ENCODE results near the gene SPEF2.
"Not testable (repeated sequence)": the region's sequence is repeated elsewhere in the genome, so short reads cannot be mapped to it uniquely, and the experiment has no call there.

The SPEF2 gene

DNA sequence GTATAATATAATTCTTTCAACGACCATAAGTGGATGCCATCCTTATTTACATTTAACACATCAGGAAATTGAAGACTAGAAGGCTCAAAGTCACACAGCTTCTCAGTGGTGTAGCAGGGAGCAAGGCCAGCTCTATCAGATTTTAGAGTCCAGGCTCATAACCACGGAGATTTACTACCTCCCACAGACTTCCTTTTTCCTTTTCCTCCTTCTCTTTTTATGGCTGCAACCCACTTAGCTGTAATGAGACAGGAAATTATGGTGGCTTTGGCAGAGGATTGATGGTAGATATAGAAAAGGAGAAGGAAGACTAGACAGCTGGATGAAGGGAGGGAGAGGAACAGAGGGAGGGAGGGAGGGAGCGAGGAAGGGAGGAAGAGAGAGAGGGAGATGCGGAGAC is 47.4 kb downstream of the SPEF2 start:
- Histone ChIP-seq H3K4me1 (ENCODE audit: control insufficient read depth, insufficient read depth, low read length) (no peaks in the 10 kb centered on the region), H3K4me3 (ENCODE audit: low read depth, low read length) (no peak overlapping the region), H3K9me3 (ENCODE audit: control insufficient read depth, insufficient read depth, low read depth, low read length) (no peaks in the 10 kb centered on the region; the same call in 1 of the 2 replicates), H3K27ac (ENCODE audit: extremely low read depth, low read depth, low read length) (no peak overlapping the region), H3K36me3 (ENCODE audit: control insufficient read depth in 2 of 2, insufficient read depth in 1 of 2, low read length in 2 of 2) (0 out of 3 replicates have a peak, but pooled peaks cover 0 to under 1% of the 10 kb centered on the region in 2 experiments)
- peak; percentile 45; the same call in 1 of the 2 replicates for TF ChIP-seq EGR2 (tag by site-specific recombination; IDR thresholded peaks at IDR 0.05; ENCODE audit: low read depth)
- TF ChIP-seq, protein P1, sequence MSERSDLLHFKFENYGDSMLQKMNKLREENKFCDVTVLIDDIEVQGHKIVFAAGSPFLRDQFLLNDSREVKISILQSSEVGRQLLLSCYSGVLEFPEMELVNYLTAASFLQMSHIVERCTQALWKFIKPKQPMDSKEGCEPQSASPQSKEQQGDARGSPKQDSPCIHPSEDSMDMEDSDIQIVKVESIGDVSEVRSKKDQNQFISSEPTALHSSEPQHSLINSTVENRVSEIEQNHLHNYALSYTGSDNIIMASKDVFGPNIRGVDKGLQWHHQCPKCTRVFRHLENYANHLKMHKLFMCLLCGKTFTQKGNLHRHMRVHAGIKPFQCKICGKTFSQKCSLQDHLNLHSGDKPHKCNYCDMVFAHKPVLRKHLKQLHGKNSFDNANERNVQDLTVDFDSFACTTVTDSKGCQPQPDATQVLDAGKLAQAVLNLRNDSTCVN (tag by site-specific recombination; optimal IDR thresholded peaks at IDR 0.05): no peak
- POLR2A ChIA-PET: no interaction called here
- CTCF ChIA-PET: interaction anchor here (0.6 to 0.7 kb wide), 2 partner anchors 53 to 261 kb away, joined by 3 to 4 read pairs; no protein-coding TSS in a partner anchor

DNA sequence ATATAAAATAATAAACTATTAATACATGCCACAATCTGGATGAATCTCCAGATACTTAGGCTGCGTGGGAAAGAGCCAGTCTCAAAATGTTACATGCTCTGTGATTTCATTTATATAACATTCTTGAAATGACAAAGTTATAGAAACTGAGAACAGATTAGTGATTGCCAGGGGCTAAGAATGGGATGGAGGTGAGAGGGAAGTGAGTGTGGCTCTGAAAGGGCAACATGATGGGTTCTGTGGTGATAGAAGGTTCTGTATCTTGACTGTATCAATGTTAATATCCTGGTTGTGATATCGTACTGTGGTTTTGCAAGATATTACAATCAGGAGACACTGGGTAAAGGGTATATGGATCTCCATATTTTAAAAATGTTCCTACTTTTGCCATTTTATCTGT is 50.7 kb downstream of the SPEF2 start:
- ChIA-PET CTCF (no interaction called here), POLR2A (no interaction called here)
- TF ChIP-seq ZNF621 (tag by site-specific recombination; IDR thresholded peaks at IDR 0.05): no peak
- TF ChIP-seq ZSCAN16 (tag by site-specific recombination; IDR thresholded peaks at IDR 0.05): no peak
- TF ChIP-seq, protein P2, sequence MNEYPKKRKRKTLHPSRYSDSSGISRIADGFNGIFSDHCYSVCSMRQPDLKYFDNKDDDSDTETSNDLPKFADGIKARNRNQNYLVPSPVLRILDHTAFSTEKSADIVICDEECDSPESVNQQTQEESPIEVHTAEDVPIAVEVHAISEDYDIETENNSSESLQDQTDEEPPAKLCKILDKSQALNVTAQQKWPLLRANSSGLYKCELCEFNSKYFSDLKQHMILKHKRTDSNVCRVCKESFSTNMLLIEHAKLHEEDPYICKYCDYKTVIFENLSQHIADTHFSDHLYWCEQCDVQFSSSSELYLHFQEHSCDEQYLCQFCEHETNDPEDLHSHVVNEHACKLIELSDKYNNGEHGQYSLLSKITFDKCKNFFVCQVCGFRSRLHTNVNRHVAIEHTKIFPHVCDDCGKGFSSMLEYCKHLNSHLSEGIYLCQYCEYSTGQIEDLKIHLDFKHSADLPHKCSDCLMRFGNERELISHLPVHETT (tag by site-specific recombination; IDR thresholded peaks at IDR 0.05): no peak
- TF ChIP-seq, protein P3, sequence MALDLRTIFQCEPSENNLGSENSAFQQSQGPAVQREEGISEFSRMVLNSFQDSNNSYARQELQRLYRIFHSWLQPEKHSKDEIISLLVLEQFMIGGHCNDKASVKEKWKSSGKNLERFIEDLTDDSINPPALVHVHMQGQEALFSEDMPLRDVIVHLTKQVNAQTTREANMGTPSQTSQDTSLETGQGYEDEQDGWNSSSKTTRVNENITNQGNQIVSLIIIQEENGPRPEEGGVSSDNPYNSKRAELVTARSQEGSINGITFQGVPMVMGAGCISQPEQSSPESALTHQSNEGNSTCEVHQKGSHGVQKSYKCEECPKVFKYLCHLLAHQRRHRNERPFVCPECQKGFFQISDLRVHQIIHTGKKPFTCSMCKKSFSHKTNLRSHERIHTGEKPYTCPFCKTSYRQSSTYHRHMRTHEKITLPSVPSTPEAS (tag by site-specific recombination; IDR thresholded peaks at IDR 0.05): no peak
- no peak for TF ChIP-seq ZNF571 (tag by site-specific recombination; IDR thresholded peaks at IDR 0.05)
- TF ChIP-seq, protein P4, sequence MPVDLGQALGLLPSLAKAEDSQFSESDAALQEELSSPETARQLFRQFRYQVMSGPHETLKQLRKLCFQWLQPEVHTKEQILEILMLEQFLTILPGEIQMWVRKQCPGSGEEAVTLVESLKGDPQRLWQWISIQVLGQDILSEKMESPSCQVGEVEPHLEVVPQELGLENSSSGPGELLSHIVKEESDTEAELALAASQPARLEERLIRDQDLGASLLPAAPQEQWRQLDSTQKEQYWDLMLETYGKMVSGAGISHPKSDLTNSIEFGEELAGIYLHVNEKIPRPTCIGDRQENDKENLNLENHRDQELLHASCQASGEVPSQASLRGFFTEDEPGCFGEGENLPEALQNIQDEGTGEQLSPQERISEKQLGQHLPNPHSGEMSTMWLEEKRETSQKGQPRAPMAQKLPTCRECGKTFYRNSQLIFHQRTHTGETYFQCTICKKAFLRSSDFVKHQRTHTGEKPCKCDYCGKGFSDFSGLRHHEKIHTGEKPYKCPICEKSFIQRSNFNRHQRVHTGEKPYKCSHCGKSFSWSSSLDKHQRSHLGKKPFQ (tag by site-specific recombination; IDR thresholded peaks at IDR 0.05): no peak
- Histone ChIP-seq H3K4me1 (ENCODE audit: control insufficient read depth, insufficient read depth, low read length) (no peaks in the 10 kb centered on the region), H3K36me3 (ENCODE audit: control insufficient read depth in 2 of 2, insufficient read depth in 1 of 2, low read length in 2 of 2) (peaks cover 0 to 3% of the 10 kb centered on the region in 2 experiments; a peak in 1 of 3 replicates), H3K9me3 (ENCODE audit: control insufficient read depth, insufficient read depth, low read depth, low read length) (no peaks in the 10 kb centered on the region), H3K27ac (ENCODE audit: extremely low read depth, low read depth, low read length) (no peak overlapping the region), H3K4me3 (ENCODE audit: low read depth, low read length) (no peak overlapping the region)

DNA sequence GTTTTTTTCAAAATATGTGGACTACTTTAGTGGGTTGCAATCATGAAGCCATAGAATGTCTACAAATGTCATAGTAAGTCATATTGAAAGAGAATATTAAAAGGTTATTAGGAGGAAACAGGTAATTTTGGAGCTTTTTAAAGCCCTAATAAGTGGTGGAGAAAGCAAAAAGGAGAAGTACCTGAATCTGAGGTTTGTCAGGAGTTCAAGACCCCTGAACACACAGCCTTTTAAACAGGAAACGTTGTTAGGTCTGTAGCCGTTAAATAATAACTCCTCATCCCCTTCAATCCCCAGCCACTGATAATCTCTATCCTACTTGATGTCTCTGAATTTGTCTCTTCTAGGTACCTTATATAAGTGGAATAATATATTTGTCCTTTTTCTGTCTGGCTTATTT is 51.1 kb downstream of the SPEF2 start:
- ChIA-PET POLR2A (no interaction called here), CTCF (interaction anchor here (0.6 kb wide), 1 partner anchor 93 kb away, joined by 4 read pairs; no protein-coding TSS in a partner anchor)
- no peak overlapping the region for H3K27ac ChIP-seq (ENCODE audit: extremely low read depth, low read depth, low read length)
- peaks cover 0 to 3% of the 10 kb centered on the region in 2 experiments; a peak in 1 of 3 replicates for H3K36me3 ChIP-seq (ENCODE audit: control insufficient read depth in 2 of 2, insufficient read depth in 1 of 2, low read length in 2 of 2)
- H3K4me3 ChIP-seq (ENCODE audit: low read depth, low read length): no peak overlapping the region
- H3K4me1 ChIP-seq (ENCODE audit: control insufficient read depth, insufficient read depth, low read length): no peaks in the 10 kb centered on the region
- no peaks in the 10 kb centered on the region for H3K9me3 ChIP-seq (ENCODE audit: control insufficient read depth, insufficient read depth, low read depth, low read length)
- no peak for TF ChIP-seq BCL11B (tag by site-specific recombination; IDR thresholded peaks at IDR 0.05; ENCODE audit: low read depth)

DNA sequence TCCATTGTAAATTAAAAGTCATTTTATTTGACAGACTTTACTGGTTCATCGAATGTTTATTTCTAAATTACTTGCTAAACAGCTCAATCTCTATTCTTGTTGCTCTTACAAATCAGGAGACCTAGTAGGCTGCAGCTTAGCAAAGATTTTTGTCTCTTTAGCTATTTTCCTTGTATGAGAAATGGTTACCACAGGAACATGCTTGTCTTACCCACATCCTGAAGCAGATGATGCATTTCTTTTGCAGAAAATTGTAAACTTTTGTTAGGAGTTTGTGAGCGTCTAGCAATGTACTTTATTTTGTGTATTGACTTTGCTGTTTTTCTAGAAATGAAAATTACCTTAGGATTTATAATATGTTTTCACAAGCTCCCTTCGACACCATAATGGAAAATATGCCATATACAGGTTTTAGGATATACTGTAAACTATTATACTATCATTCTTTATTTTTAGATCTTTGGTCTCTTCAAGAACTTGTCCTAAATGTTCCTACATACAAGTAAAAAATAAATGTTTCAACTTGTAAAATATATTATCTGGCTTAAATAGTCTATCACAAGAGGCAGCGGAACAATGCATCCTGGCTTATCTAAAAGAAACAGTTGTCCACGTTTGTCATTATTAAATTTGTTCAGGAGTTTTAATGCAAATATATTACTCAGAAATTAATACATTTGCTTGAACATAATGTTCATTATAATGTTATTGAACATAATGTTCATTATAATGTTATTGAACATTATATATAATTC is 54.1 kb downstream of the SPEF2 start:
- no peak overlapping the region for H3K27ac ChIP-seq (ENCODE audit: extremely low read depth, low read depth, low read length)
- H3K4me3 ChIP-seq (ENCODE audit: low read depth, low read length): no peak overlapping the region
- peaks cover 0 to 3% of the 10 kb centered on the region in 2 experiments; a peak in 1 of 3 replicates for H3K36me3 ChIP-seq (ENCODE audit: control insufficient read depth in 2 of 2, insufficient read depth in 1 of 2, low read length in 2 of 2)
- H3K4me1 ChIP-seq (ENCODE audit: control insufficient read depth, insufficient read depth, low read length): no peaks in the 10 kb centered on the region
- CTCF ChIA-PET: interaction anchor here (0.7 to 0.8 kb wide), 2 partner anchors 15 to 106 kb away, joined by 4 read pairs; no protein-coding TSS in a partner anchor
- H3K9me3 ChIP-seq (ENCODE audit: control insufficient read depth, insufficient read depth, low read depth, low read length): no peaks in the 10 kb centered on the region
- no peak for TF ChIP-seq ZNF629 (tag by site-specific recombination; IDR thresholded peaks at IDR 0.05)
- POLR2A ChIA-PET: no interaction called here

DNA sequence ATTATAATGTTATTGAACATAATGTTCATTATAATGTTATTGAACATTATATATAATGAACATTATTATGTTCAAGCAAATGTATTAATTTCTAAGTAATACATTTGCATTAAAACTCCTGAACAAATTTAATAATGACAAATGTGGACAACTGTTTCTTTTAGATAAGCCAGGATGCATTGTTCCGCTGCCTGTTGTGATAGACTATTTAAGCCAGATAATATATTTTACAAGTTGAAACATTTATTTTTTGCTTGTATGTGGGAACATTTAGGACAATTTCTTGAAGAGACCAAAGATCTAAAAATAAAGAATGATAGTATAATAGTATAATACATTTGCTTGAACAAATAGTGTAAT is 54.6 kb downstream of the SPEF2 start:
- H3K27ac ChIP-seq (ENCODE audit: extremely low read depth, low read depth, low read length); H3K4me3 ChIP-seq (ENCODE audit: low read depth, low read length); H3K9me3 ChIP-seq (ENCODE audit: control insufficient read depth, insufficient read depth, low read depth, low read length); POLR2A ChIA-PET; H3K36me3 ChIP-seq (ENCODE audit: control insufficient read depth in 2 of 2, insufficient read depth in 1 of 2, low read length in 2 of 2); H3K4me1 ChIP-seq (ENCODE audit: control insufficient read depth, insufficient read depth, low read length): not testable (repeated sequence)
- CTCF ChIA-PET: interaction anchor here (0.8 kb wide), 1 partner anchor 106 kb away, joined by 4 read pairs; no protein-coding TSS in a partner anchor

All from HEK293 (cell line).